ENCODE measurements around the gene NES.
"Not testable (repeated sequence)": the region's sequence is repeated elsewhere in the genome, so short reads cannot be mapped to it uniquely, and the experiment has no call there.

Gene NES

DNA sequence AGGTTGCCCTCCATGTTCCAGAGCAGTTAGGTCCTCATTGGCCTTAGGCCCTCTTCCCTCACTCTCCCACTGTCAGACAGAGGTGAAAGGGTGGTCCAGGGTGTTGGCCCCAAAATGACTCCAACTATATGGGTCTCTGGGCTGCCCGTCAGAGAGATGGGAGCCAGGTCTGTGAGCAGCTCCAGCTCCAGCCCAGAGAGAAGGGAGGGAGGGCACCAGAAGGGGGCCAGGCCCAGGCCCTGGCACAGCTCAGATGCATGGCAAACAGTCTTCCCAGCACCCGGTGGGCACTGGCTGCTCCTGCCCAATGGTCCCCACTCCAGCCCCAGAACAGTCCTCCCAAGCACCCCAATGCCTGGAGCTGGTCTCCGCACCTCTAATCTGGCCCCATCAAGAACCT is 33.1 kb downstream of the NES start:
- no peak for DNase-seq

DNA sequence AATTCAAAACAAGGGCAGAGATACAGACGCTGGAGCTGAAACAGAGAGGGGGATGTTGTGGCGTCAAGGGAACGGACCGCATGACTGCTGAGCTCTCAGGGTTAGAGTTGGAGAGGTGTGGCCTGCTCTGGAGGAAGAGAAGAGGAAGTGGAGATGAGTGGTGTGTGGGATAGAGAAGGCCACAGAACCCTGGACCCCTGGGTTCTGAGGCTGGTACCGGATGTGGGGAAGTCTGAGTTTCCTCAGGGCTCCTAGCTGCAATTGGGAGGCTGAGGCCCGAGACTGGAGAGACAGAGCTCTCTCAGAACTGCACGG is 33.5 kb downstream of the NES start:
- no peak for DNase-seq

DNA sequence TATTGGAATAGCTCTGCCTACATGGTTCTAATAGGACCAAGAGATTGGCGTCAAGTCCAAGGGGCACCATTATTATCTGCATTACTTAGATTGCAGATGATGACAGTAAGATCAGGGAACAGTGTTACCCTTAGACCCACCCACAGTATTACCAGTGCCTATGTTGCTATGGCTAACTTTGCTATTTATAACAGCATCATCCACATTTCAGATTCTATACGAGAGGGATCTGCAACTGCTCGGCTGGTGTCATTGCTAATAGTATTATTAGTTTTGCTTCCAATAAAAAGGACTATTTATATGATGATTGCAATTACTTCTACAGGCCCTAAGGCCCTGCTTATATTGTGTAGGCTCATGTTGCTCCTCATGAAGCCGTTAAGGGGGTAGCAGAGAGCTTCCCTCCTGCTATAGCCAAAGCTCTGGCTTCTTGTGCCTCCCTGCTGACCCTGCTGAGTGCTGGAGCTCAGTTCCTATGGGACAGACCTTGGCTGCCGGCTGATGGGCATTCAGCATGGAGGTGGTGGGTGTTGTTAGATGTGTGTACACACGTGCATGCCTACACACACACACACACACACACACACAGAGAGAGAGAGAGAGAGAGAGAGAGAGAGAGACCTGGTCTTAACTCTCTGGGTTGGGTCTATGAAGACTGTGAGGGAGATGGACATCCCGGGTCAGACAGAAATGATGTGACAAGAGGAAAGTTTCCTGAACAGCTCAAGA is 34.0 kb downstream of the NES start:
- no peak for DNase-seq

DNA sequence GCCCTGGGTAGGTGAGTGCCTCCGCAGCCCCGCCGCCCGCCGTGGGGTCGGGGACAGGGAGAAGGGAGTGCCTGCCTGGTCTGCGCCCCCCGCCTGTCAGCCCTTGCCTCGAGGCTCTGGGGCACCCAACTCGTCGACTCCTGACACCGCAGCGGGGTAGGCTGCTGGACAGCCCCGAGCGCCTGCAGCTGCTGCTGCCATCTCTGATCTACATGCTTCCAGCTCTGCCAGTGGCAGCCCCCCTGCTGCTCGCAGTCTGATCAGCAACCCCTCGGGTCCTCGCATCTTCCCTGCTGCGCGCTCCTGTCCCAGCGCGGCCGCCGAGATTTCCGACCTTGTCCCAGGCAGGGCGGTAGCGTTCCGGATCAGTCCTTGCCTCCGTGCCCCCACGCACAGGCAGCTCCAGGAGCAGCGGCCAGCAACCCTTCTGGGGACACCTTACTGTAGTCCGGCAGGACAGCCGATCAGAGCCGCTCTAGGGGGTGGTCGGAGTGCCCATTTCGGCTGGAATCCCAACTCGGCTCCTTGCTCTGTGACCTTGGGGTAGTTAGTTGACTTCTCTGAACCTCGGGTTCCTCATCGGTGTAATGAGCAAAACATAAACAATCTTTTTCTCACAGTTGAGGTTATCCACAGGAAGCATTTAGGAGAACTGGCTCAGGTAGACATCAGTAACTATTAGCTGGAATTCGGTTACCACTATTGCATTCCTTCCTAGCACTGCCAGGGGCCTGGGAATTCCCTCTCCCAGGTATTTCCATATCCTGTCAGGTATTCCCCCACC is 34.8 kb downstream of the NES start:
- no peak for DNase-seq

GRCh38 chr1:156641761-156642264 is 35.4 kb downstream of the NES start, which contains the start of gene BCAN:
TSS of gene BCAN (plus strand) at chr1:156642117. CDS start at chr1:156646055, 3,938 bp downstream.
- DNase-seq: peak; percentile 67

- no peak for DNase-seq
These were observed 36.1 kb downstream of the NES start for GRCh38 chr1:156640842-156641706.

- no peak for DNase-seq
These were observed 37.6 kb downstream of the NES start for GRCh38 chr1:156639601-156640101.

DNA sequence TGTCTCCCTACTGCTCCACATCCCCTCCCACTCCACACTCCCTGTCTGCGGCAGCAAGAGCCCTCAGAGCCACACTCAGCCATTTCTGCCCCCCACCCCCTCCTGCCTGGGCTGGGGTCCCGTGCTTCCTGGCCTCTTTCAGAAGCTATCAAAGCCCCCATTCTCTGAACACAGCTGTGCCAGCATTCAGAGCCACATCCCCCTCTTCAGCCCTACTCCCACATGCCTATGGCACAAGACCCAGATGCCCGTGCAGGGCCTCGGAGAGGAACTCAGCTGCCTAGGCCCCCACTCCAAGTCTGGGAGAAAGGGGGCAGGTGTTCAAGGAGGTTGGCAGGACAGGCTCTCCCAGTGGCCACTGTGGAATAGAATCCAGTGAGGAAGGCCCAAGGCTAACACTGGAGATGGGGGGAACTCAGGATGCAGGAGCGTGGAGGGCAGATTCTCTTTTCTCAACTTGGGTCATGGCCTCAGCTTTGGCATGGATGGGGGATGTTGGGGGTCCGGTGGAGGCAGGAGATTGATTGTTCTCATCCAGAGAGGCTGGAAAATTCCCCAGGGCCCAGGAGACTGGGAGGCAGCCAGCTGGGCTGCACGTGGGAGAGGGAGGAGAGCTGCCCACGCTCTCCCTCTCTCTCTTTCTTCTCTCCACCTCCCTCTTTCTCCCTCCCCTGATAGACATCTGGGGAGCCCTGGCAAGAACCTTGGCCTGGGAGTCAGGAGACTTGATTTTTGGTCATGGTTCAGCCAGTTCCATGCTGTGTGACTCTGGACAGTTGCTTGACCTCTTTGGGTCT is 38.8 kb downstream of the NES start:
- no peak for DNase-seq

DNA sequence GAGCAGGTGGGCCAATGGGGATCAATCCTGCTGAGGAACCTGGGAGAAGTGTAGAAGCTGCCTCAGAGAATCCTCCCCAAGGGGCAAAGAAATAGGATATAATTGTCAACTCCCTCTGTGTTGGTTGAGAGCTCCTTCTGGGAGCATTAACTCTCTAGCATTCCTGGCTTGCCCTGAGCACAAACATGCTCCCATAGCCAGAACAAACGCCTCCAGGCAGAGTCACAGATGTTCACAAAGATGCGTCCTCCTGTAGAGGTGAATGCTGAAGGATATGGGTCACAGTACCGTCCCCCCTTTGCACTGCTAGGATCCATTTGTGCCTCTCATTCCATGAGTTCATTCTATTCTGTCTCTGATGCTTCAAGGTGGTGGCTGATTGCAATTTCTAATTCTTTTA is 44.9 kb downstream of the NES start:
- DNase-seq: no peak

- not testable (repeated sequence) for DNase-seq
These were observed 46.1 kb downstream of the NES start for GRCh38 chr1:156631152-156631551.

DNA sequence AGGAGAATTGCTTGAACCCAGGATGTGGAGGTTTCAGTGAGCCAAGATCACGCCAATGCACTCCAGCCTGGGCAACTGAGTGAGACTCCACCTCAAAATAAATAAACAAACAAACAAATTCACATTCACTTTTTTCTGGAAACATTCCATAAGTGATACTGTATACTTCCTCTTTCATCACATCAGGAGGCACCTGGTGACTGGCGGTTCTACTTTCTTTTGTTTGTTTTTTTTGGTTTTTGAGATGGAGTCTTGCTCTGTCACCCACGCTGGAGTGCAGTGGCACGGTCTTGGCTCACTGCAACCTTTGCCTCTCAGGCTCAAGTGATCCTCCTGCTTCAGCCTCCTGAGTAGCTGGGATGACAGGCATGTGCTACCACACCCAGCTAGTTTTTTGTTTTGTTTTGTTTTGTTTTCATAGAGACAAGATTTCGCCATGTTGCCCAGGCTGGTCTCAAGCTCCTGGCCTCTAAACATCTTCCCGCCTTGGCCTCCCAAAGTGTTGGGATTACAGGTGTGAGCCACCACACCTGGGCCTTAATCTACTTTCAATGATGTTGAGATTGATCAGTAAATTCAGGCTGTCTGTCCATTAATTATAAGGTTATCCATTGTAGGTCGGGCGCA is 47.3 kb downstream of the NES start:
- DNase-seq: no peak

DNA sequence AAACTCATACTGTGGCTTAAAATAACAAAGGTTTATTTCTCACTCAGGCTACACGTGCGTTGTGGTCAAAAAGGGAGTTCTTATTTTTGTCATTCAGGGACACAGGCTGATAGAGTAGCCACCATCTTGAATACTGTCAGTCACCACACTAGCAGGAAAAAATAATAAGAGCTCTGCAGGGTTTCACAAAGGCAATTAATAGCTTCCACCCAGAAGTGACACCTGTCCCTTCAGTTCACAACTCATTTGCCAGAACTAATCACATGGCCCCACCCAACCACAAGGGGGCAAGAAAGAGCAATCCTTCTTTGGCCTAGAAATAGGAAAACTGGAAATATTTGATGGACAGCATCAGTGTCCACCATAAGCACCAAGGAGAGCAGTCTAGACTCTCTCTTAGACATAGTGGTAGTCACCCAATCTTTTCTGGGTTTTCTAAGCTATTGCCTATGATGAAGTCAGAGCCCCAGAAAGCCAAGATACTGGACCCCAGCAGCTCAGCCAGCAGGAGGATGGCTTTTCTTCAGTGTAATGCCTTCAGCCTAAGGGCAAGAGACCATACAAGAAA is 49.8 kb downstream of the NES start:
- peak; percentile 78 for DNase-seq

- no peak for DNase-seq
These were observed 51.1 kb downstream of the NES start for GRCh38 chr1:156626079-156626438.

DNA sequence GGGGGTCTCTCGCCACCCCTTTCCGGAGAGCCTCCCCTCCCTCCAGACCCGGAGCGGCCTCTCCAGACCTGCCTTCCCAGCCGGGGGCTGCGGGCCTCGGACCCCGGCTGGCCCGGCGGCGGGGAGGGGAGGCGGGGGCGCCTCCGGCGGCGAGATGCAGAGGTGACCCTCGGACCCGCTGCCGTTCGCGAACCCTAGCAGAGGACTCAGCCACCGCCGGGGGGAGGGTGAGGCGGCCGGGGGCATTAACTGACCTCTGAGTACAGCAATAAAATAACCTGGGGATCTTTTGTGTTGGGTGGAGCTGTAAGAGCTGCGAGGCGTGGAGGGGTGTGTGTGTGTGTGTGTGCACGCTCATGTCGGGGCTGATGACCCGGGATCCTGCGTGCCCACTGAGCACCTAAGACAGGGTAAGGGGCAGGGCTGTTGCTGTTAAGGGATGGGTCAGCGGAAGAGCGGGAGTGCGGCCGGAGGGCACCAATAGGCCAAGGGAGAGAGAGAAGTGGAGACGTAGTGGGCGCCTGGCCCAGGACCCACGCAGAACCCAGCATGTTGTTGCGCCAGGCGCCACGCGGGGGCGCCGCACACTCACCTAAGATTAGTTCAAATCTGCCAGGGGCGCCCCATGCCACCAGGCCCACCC is 51.6 kb downstream of the NES start:
- DNase-seq: peak; percentile 88

GRCh38 chr1:156624814-156625435 is 52.3 kb downstream of the NES start:
- DNase-seq: peak; percentile 61

DNA sequence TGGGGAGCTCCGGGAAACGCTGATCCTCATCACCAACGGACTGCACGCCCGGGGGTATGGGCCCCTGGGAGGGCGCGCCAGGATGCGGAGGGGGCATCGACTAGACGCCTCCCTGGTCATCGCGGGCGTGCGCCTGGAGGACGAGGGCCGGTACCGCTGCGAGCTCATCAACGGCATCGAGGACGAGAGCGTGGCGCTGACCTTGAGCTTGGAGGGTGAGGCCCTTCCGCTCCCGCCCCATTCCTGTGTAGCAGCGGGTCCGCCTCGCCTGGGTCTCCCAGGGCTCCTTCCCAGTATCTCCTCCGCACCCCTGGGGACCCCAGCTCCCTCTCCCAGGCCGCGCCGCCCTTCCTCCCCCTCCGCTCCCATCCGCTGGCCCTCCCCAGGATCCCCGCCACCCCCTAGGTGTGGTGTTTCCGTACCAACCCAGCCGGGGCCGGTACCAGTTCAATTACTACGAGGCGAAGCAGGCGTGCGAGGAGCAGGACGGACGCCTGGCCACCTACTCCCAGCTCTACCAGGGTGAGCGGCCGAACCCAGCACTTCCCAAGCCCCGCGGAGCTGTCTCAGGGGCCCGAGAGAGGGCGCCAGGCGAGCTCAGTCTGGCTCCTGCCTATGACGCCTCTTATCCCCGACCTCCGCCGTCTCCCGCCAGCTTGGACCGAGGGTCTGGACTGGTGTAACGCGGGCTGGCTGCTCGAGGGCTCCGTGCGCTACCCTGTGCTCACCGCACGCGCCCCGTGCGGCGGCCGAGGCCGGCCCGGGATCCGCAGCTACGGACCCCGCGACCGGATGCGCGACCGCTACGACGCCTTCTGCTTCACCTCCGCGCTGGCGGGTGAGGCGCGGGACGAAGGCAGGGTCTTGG is 53.0 kb downstream of the NES start:
- DNase-seq: peak; percentile 74

- DNase-seq: no peak
These were observed 54.5 kb downstream of the NES start for GRCh38 chr1:156622581-156623297.

- no peak for DNase-seq
These were observed 57.6 kb downstream of the NES start for GRCh38 chr1:156619582-156619955.
